GM19438 (cell line): Measurements from ENCODE around the gene SRSF1.
"Not testable (repeated sequence)": the region's sequence is repeated elsewhere in the genome, so short reads cannot be mapped to it uniquely, and the experiment has no call there.

Experiments used
- ATAC-seq: cut with Tn5 transposase; IDR thresholded peaks from one replicate; pipeline ENCODE4 v1.9.1; 2021; ENCODE audit warnings: low read depth; ENCODE audit not compliant: unreplicated experiment

The SRSF1 gene

GRCh38 chr17:57993471-57994365 is 13.3 kb downstream of the SRSF1 start:
- ATAC-seq = no peak

- no peak for ATAC-seq
Measured at GRCh38 chr17:57991537-57991936, 15.5 kb downstream of the SRSF1 start.

GRCh38 chr17:57990037-57990436 is 17.0 kb downstream of the SRSF1 start:
- ATAC-seq = no peak

GRCh38 chr17:57988301-57989250 is 18.5 kb downstream of the SRSF1 start:
- ATAC-seq = peak; percentile 72

- ATAC-seq = peak; percentile 54
Measured at GRCh38 chr17:57987581-57988300, 19.3 kb downstream of the SRSF1 start, which contains the start of gene VEZF1. Gene VEZF1, minus strand, starts transcription at chr17:57988254. Its CDS starts 143 bp downstream, at chr17:57988111.

- no peak for ATAC-seq
Measured at GRCh38 chr17:57986841-57987580, 20.0 kb downstream of the SRSF1 start.

GRCh38 chr17:57985675-57985974 is 21.4 kb downstream of the SRSF1 start:
- ATAC-seq = no peak

- no peak for ATAC-seq
Measured at GRCh38 chr17:57984936-57985674, 21.9 kb downstream of the SRSF1 start.

GRCh38 chr17:57984261-57984890 is 22.7 kb downstream of the SRSF1 start:
- no peak for ATAC-seq

- no peak for ATAC-seq
Measured at GRCh38 chr17:57983446-57983845, 23.6 kb downstream of the SRSF1 start.

GRCh38 chr17:57982452-57983170 is 24.4 kb downstream of the SRSF1 start:
- no peak for ATAC-seq

GRCh38 chr17:57980522-57980921 is 26.5 kb downstream of the SRSF1 start:
- no peak for ATAC-seq

- ATAC-seq = no peak
Measured at GRCh38 chr17:57979076-57979475, 28.0 kb downstream of the SRSF1 start.

GRCh38 chr17:57976594-57976993 is 30.5 kb downstream of the SRSF1 start:
- ATAC-seq = no peak

- no peak for ATAC-seq
Measured at GRCh38 chr17:57975044-57975443, 32.0 kb downstream of the SRSF1 start.

- ATAC-seq = not testable (repeated sequence)
Measured at GRCh38 chr17:57974053-57974824, 32.8 kb downstream of the SRSF1 start.

- no peak for ATAC-seq
Measured at GRCh38 chr17:57972151-57972550, 34.9 kb downstream of the SRSF1 start.
